ENCODE measurements around the gene TBC1D14. TPM values are rescaled to one million over a fixed set of nuclear protein-coding genes. Genes with fewer than 3 reads are reported as not detected.
A peak's percentile ranks its signal among the peaks of the same experiment; 100 is the strongest.

Gene TBC1D14
- total and polyA plus RNA-seq, 10 donors, result 13.7 to 114 (median 68.4) TPM

- Histone ChIP-seq H3K9me3 (no peaks in the 10 kb centered on the region), H3K36me3 (peaks cover 0 to 62% (median 39%) of the 10 kb centered on the region in 6 donors), H3K4me1 (no peaks in the 10 kb centered on the region), H3K27me3 (replicated peaks in 1 of 7) (no peaks in the 10 kb centered on the region), H3K27ac (no peak overlapping the region), H3K4me3 (no peak overlapping the region)
- TF ChIP-seq POLR2A (IDR thresholded peaks at IDR 0.05) (no peak), POLR2AphosphoS5 (IDR thresholded peaks at IDR 0.05) (no peak), CTCF (IDR thresholded peaks at IDR 0.05 in 8 of 11, conservative IDR thresholded peaks at IDR 0.05 in 3 of 11) (no peak)
- WGBS, 5 donors, result 90 to 95% (median 93%) methylated on average over 7 to 8 of the region's 8 CpGs
- DNase-seq, result no peak
- intact Hi-C loops (cut with DNase I; ENCODE audit: low total_unique reads), result no loop called here
Observed at GRCh38 chr4:7032596-7032995, 123.0 kb downstream of the TBC1D14 start.

- Histone ChIP-seq H3K27ac (no peak overlapping the region), H3K4me1 (no peaks in the 10 kb centered on the region), H3K9me3 (no peaks in the 10 kb centered on the region), H3K27me3 (replicated peaks in 1 of 7) (no peaks in the 10 kb centered on the region), H3K4me3 (no peak overlapping the region), H3K36me3 (peaks cover 0 to 43% (median 33%) of the 10 kb centered on the region in 6 donors)
- 69 to 84% (median 80%) methylated on average over 18 to 20 of the region's 20 CpGs for WGBS, 5 donors
- intact Hi-C loops (cut with DNase I; ENCODE audit: low total_unique reads), result no loop called here
- DNase-seq, result peak; percentile 75
- TF ChIP-seq CTCF (IDR thresholded peaks at IDR 0.05 in 8 of 11, conservative IDR thresholded peaks at IDR 0.05 in 3 of 11) (no peak), POLR2AphosphoS5 (IDR thresholded peaks at IDR 0.05) (peak in 1 of 3 donors; percentile 54)
Observed at GRCh38 chr4:7034262-7035081, 124.8 kb downstream of the TBC1D14 start.

- TF ChIP-seq POLR2A (IDR thresholded peaks at IDR 0.05), result no peak
- no peak for TF ChIP-seq POLR2AphosphoS5 (IDR thresholded peaks at IDR 0.05)
- TF ChIP-seq CTCF (IDR thresholded peaks at IDR 0.05 in 8 of 11, conservative IDR thresholded peaks at IDR 0.05 in 3 of 11), result no peak
- Histone ChIP-seq H3K27me3 (replicated peaks in 1 of 7) (no peaks in the 10 kb centered on the region), H3K4me3 (no peak overlapping the region), H3K9me3 (no peaks in the 10 kb centered on the region), H3K27ac (no peak overlapping the region), H3K4me1 (peaks cover 3 to 19% (median 16%) of the 10 kb centered on the region in 6 donors), H3K36me3 (peaks cover 0 to 13% (median 4%) of the 10 kb centered on the region in 6 donors)
- peak; percentile 23 for DNase-seq
- 59 to 87% (median 61%) methylated on average over 6 of the region's 6 CpGs for WGBS, 5 donors
- intact Hi-C loops (cut with DNase I; ENCODE audit: low total_unique reads), result no loop called here
Observed at GRCh38 chr4:7037425-7037824, 127.8 kb downstream of the TBC1D14 start.

- Histone ChIP-seq H3K4me3 (no peak overlapping the region), H3K27me3 (replicated peaks in 1 of 7) (no peaks in the 10 kb centered on the region), H3K9me3 (no peaks in the 10 kb centered on the region), H3K36me3 (peaks cover 0 to 2% (median 0%) of the 10 kb centered on the region in 6 donors), H3K27ac (no peak overlapping the region), H3K4me1 (peaks cover 20 to 40% (median 35%) of the 10 kb centered on the region in 6 donors)
- 77 to 83% (median 82%) methylated on average over 4 of the region's 4 CpGs for whole genome bisulfite sequencing, 5 donors
- TF ChIP-seq CTCF (IDR thresholded peaks at IDR 0.05 in 8 of 11, conservative IDR thresholded peaks at IDR 0.05 in 3 of 11) (no peak), POLR2A (IDR thresholded peaks at IDR 0.05) (no peak), POLR2AphosphoS5 (IDR thresholded peaks at IDR 0.05) (no peak)
- no peak for DNase-seq
- intact Hi-C loops (cut with DNase I; ENCODE audit: low total_unique reads), result loop anchor here (10.0 kb wide), 1 partner anchor 66 kb away; no protein-coding TSS in a partner anchor
Observed at GRCh38 chr4:7040765-7041164, 131.1 kb downstream of the TBC1D14 start.

All from spleen (tissue), 11 donors.